ENCODE results near the gene ADAT3.

ADAT3 gene

DNA sequence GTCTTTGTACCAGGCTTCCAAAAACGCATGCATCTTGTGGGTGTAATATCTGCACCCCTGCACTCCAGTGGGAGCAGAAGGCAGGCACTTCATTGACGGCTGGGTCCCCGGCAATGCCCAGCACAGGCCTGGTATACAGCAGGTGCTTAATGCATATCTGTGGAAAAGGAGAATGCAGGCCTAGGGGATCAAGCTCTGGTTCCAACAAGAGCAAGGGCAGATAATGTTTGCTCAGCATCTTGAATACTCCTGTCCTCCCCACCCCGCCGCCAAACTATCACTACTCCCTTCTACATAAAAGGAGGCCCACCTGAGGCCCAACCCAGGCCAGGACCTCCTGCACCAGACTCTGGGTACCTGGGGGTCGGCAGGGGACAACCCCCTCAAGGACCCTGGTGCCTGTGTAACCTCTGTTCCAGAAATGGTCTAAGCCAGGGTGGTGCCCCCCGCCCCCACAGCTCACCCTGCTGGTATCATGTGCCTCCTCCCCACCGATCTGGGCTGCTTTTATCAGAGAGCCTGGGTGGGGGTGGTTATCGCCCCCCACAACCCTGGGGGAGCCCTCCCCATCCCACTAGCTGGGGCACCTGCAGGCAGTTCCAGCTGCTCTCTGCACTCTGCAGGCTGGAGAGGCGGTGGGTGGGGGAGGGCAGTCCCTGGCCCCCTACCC, 46.7 kb upstream of the ADAT3 start:
- in situ Hi-C loops (cut with MboI; ENCODE audit: low sequenced_read_pairs, unreplicated experiment), result no loop called here
- no peak for TF ChIP-seq CTCF (IDR thresholded peaks at IDR 0.05; ENCODE audit: borderline replicate concordance, control extremely low read depth, extremely low read depth, insufficient read depth, missing control alignments)
- DNase-seq (ENCODE audit: low spot score), result no peak

- TF ChIP-seq CTCF (IDR thresholded peaks at IDR 0.05; ENCODE audit: borderline replicate concordance, control extremely low read depth, extremely low read depth, insufficient read depth, missing control alignments), result no peak
- in situ Hi-C loops (cut with MboI; ENCODE audit: low sequenced_read_pairs, unreplicated experiment), result no loop called here
Measured at GRCh38 chr19:1859331-1859781, 45.8 kb upstream of the ADAT3 start.

DNA sequence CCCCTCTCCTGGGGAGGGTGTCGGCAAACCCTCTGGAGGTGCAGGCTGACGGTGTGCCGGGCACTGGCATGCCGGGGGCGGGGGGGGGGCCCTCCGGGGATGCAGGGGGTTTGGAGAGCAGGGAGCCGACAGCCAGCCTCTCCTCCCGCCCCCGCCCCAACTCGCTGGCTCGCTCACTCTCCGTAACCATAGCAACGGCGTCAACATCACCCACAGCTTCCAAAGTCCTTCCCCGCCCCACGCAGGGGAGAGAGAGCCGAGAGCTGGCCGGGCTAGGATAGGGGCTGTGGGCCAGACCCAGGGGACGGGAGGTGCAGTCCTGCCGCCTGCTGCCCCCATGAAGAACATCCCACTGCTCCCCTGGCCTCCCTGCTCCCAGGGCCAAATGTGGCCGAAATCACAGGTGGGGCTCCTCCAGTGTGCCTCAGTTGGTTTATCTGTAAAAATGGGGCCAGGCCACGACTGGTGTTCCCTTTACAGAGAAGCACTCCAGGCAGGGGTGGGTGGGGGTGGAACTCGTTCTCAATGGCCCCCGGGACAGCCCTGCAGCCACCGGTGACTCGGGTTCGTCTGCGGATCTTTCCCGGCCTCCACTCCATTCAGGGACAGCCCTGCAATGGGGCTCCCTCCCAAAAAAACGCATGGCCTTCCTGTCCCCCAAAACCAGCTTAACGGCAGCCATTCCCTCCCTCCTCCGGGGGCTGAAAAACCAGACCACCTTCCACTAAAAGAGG, 45.0 kb upstream of the ADAT3 start:
- no peak for TF ChIP-seq CTCF (IDR thresholded peaks at IDR 0.05; ENCODE audit: borderline replicate concordance, control extremely low read depth, extremely low read depth, insufficient read depth, missing control alignments)
- no peak for DNase-seq (ENCODE audit: low spot score)
- in situ Hi-C loops (cut with MboI; ENCODE audit: low sequenced_read_pairs, unreplicated experiment), result no loop called here

More at GRCh38 chr19:1859331-1859781, 45.8 kb upstream of the ADAT3 start:
- DNase-seq (ENCODE audit: low spot score), result no peak

DNA sequence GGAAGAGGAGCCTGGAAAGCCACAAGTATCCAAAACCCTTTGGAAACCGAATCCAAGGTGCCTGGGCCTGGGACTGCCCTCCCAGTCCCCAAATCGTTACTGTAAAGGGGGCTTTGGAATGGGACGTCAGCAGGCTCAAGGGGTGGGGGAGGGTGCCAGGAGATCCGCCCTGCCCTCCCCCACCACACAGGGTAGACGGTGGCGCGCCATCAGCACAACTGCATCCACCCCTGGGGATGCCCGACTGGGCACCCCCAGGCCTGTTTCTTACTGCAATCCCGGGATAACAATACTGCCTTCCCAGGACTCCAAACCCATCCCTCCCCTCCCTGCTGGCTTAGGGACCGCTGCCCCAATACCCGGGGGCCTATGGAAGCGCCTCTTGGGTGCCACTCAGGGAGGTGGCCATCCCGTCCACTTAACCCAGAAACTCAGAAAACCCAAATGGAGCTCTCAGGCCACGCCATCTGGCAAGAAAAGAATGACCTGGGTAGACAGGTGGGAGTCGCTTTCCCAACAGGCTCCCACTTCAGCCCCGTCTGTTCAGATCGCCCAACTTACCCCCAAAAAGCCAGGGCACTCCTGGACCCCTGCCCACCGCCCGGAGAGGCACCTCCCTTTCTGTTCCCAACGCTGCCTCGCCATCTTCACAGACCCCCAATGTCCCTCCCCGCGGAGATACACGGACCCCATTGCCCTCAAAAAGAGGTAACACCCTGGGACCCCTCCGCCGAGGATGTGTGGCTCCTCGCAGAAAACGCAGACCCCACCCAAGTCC, 44.2 kb upstream of the ADAT3 start:
- no peak for TF ChIP-seq CTCF (IDR thresholded peaks at IDR 0.05; ENCODE audit: borderline replicate concordance, control extremely low read depth, extremely low read depth, insufficient read depth, missing control alignments)
- in situ Hi-C loops (cut with MboI; ENCODE audit: low sequenced_read_pairs, unreplicated experiment), result no loop called here
- DNase-seq (ENCODE audit: low spot score), result no peak

- in situ Hi-C loops (cut with MboI; ENCODE audit: low sequenced_read_pairs, unreplicated experiment), result no loop called here
- TF ChIP-seq CTCF (IDR thresholded peaks at IDR 0.05; ENCODE audit: borderline replicate concordance, control extremely low read depth, extremely low read depth, insufficient read depth, missing control alignments), result no peak
- no peak for DNase-seq (ENCODE audit: low spot score)
Measured at GRCh38 chr19:1861599-1862031, 43.6 kb upstream of the ADAT3 start.

GRCh38 chr19:1862068-1862423, 43.2 kb upstream of the ADAT3 start:
- in situ Hi-C loops (cut with MboI; ENCODE audit: low sequenced_read_pairs, unreplicated experiment), result no loop called here

More at GRCh38 chr19:1862068-1862423, 43.2 kb upstream of the ADAT3 start:
- no peak for DNase-seq (ENCODE audit: low spot score)
- TF ChIP-seq CTCF (IDR thresholded peaks at IDR 0.05; ENCODE audit: borderline replicate concordance, control extremely low read depth, extremely low read depth, insufficient read depth, missing control alignments), result no peak
